HG03064 (cell line): Measurements from ENCODE around the gene SYCE3.

Experiments used
- ATAC-seq: cut with Tn5 transposase; IDR thresholded peaks from one replicate; pipeline ENCODE4 v1.9.1; 2021; ENCODE audit warnings: low read depth; ENCODE audit not compliant: unreplicated experiment

The SYCE3 gene

GRCh38 chr22:50504369-50505211 lies 58.1 kb downstream of the SYCE3 start:
- no peak for ATAC-seq

DNA sequence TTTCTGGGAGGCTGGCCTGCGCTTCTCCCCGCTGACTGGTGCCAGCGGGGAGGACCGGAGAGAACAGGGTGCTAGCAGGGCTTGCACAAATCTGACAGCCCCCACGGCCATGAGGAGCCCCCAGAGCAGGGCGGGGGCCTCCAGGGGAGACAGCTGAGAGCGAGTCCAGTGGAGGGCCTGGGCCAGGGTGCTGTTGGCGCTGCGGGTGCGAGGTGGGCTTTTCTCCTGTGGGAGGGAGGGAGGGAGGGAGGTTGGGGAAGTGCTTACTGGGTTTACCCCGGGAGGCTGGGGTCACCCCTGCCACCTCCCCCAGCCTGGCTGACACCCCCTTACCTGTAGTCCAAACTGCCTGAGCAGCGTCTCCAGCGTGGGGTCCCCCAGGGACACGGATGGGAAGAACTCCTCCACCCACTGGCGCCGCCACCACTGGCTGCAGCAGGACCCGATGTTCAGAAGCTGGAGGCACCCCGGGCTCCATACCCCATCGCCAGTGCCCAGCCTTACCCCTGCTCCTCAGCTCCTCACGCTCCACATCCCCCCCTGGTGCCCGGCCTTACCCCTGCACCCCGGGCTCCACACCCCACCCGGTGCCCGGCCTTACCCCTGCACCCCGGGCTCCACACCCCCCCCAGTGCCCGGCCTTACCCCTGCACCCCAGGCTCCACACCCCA lies 59.1 kb downstream of the SYCE3 start:
- no peak for ATAC-seq

DNA sequence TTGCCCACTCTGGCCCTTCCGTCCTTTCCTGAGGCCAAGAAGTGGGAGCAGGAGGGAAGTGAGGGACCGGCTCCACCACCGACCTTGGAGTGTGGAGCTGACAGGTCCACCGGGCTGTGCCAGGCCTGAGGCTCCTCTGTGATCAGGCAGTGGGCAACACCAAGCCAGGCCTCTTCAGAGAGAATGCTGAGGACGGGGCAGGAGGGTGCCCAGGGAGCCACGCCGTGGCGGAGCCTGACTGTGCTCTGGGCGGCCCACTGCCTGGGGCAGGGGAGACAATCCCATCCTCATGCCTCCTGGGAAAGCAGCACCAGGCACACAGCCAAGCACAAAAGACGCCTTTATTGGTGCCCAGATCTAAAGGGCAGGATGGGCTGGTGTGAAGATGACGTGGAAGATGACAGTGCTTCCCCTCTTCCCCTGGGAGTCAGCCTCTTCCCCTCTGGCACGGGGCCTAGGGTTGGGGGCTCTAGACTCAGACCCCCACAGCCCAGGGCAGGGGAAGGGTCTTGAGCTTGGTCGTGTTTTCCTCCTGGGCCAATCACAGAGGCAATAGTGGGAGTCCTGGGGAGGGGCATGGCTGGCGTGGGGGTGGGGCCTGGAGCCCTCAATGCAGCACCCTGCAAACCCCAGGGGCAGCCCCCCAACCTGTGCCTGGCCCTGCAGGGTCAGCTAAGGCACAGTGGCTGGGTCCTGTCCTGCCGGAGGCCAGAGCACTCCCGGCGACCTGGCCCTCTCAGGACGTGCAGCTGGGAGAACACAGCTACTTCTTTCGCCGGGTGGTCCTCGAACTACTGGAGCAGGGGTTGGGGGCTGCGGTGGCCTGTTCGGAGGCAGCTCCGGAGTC lies 59.9 kb downstream of the SYCE3 start:
- no peak for ATAC-seq

DNA sequence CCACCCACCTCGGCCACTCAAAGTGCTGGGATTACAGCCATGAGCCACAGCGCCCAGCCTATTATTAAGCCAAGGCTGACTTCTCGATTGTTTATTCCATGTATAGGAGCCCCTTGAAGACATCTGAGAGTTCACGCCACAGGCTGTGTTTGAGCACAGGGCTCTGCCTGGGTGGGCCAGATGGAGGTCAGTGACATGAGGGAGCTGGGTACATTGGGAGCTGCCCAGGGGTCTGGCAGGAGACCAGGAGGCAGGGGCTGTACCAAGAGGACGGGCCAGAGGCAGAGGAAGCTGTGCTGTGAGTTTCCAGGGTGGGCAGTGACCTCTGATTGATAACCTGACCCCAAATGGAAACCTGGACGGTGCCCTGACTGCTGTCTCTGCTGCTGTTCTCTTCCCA lies 60.6 kb downstream of the SYCE3 start:
- ATAC-seq: no peak
